ENCODE measurements around the gene CIITA.

The CIITA gene

DNA sequence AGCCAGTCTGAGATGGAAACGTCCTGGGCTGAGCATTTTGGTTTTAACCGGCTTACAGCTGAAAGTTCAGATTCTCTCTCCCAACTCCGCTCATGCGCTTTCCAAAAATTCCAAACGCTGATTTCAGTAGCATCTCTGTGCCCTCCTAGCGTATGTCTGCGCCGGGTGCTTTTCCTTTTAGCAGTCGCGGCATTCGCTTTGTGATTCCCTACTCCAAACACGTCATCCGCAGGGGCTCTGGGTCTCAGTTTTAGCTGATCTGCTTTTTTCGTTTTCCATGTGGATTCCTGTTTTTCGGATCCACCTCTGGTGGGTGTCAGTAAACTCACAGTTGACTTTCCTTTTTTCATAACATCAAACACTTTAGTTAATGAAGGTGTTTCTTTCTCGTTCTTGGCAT lies 36.3 kb upstream of the CIITA start:
- no peak overlapping the region for H3K4me3 ChIP-seq (replicated peaks in 1 of 2; ENCODE audit: low read depth in 2 of 2, low read length in 2 of 2)
- no peak for DNase-seq (ENCODE audit: low read depth in 2 of 2)
- TF ChIP-seq, protein P1, sequence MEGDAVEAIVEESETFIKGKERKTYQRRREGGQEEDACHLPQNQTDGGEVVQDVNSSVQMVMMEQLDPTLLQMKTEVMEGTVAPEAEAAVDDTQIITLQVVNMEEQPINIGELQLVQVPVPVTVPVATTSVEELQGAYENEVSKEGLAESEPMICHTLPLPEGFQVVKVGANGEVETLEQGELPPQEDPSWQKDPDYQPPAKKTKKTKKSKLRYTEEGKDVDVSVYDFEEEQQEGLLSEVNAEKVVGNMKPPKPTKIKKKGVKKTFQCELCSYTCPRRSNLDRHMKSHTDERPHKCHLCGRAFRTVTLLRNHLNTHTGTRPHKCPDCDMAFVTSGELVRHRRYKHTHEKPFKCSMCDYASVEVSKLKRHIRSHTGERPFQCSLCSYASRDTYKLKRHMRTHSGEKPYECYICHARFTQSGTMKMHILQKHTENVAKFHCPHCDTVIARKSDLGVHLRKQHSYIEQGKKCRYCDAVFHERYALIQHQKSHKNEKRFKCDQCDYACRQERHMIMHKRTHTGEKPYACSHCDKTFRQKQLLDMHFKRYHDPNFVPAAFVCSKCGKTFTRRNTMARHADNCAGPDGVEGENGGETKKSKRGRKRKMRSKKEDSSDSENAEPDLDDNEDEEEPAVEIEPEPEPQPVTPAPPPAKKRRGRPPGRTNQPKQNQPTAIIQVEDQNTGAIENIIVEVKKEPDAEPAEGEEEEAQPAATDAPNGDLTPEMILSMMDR (IDR thresholded peaks at IDR 0.05; ENCODE audit: low read depth, low read length) = no peak

DNA sequence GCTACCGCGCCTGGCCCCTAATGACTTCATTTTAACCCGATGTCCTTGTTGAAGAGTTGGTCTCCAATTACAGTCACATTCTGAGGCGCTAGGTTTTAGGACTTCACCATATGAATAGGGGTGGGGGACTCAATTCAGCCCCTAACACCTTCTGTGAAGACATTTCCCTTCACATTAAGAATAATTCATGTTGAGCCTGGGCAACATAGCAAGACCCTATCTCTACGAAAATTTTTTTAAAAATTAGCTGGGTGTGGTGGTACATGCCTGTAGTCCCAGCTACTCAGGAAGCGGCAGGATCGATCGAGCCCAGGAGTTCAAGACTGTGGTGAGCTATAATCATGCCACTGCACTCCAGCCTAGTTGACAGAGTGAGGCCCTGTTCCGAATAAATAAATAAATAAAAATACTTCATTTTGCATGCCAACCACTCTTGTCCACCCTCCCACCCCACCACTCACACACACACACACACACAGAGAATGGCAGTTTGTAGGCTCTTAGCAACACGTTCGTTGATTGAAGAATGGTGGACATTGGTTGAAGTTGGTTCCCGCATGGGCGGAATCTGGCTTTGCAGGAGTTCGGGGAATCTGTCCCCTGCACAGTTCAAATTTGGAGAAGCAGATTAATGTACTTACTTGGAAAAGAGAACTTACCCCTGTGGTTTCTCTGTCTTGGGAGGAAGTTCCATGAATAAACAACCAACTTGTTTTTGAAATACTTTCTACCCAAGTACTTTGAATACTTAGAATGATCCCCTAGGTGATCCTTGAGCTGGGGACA lies 30.6 kb upstream of the CIITA start:
- no peak for DNase-seq (ENCODE audit: low read depth in 2 of 2)
- TF ChIP-seq, protein P1 (IDR thresholded peaks at IDR 0.05; ENCODE audit: low read depth, low read length) = no peak
- no peak overlapping the region for H3K4me3 ChIP-seq (replicated peaks in 1 of 2; ENCODE audit: low read depth in 2 of 2, low read length in 2 of 2)

DNA sequence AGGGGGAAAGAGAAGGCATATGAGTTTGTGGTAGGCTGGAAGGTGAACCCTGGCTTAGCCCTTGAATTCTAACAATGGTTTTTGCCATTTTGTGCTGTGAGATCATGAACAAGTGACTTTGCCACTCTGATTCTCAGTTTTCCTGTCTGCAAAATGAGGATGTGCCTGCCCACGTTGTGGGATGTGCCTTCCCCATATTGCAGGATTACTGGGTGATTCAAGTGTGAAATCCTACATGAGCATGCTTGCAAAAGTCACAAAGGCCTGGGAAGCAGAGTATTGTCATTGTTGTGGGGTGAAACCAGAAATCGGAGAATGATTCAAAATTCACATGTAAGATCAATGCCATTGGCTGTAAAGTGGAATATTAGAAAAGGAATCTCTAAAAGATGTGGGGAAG lies 29.8 kb upstream of the CIITA start:
- H3K4me3 ChIP-seq (replicated peaks in 1 of 2; ENCODE audit: low read depth in 2 of 2, low read length in 2 of 2) = no peak overlapping the region
- TF ChIP-seq, protein P1 (IDR thresholded peaks at IDR 0.05; ENCODE audit: low read depth, low read length) = no peak
- DNase-seq (ENCODE audit: low read depth in 2 of 2) = no peak

DNA sequence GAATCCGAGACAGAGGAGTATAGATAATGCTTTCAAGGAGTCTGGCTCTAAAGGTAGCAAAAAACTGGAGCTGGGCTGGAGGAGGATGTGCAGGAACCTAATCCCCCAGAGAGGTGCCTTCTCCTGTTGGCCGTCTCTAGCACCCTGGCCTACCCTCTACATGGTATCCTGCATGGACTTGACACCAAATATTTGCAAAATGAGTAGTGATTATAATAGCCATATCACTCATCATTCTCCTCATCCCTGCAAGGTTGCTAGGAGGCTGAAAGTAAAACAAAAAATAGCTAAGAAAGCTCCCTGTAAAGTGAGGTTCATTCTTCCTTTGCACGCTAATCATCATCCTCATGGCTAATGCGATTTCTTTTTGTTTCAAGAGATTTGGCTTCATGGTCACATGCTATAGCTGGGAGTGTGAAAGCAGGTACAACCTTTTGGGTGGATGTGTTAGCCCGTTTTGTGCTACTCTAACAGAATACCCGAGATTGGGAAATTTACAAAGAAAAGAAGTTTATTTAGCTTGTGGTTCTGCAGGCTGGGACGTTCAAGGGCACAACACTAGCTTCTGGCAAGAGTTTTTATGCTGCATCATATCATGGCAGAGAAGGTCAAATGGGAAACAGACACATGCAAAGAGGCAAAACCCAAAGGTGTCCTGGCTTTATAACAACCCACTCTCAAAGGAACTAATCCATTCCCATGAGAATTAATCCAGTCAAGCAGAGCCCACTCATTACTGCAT lies 27.1 kb upstream of the CIITA start:
- DNase-seq (ENCODE audit: low read depth in 2 of 2) = no peak
- H3K4me3 ChIP-seq (replicated peaks in 1 of 2; ENCODE audit: low read depth in 2 of 2, low read length in 2 of 2) = no peak overlapping the region
- TF ChIP-seq, protein P1 (IDR thresholded peaks at IDR 0.05; ENCODE audit: low read depth, low read length) = no peak

DNA sequence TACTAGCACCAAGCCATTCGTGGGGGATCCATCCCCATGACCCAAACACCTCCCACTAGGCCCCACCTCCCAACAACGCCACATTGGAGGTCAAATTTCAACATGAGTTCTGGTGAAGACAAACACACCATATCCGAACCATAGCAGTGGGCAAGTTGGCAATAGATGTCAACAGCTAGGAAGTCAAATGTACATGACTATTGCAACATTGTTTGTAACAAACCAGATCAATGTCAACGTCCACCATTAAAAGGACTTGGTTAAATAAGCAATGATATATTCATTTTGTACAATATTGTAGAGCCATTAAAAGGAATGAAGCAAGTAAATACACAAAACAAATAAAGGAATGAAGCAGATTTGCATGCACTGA lies 26.5 kb upstream of the CIITA start:
- DNase-seq (ENCODE audit: low read depth in 2 of 2) = no peak
- TF ChIP-seq, protein P1 (IDR thresholded peaks at IDR 0.05; ENCODE audit: low read depth, low read length) = no peak
- H3K4me3 ChIP-seq (replicated peaks in 1 of 2; ENCODE audit: low read depth in 2 of 2, low read length in 2 of 2) = no peak overlapping the region

DNA sequence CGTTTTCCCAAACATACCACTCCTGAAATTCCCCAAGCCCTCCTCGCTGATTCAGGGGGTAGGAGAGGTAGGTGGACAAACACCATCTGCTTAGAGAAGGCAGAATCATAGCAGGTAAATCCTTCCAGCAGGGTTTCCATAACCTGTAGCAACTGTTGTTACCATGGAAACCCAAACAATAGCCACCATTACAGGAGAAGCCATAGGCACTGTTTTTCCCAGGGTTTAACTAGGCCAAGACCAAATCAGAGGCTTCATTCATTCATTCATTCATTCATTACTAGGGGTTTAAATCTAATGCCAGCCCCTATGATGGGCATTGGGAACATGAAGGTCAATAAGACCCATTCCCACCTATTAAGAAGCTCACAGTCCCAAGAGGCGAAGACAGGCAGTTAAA lies 25.5 kb upstream of the CIITA start:
- no peak for DNase-seq (ENCODE audit: low read depth in 2 of 2)
- TF ChIP-seq, protein P1 (IDR thresholded peaks at IDR 0.05; ENCODE audit: low read depth, low read length) = no peak
- no peak overlapping the region for H3K4me3 ChIP-seq (replicated peaks in 1 of 2; ENCODE audit: low read depth in 2 of 2, low read length in 2 of 2)

Data from cardiac fibroblast (primary cell).